Inflammatory macrophage (primary cell): ENCODE measurements around the gene PPARD.

Experiments
- DNase-seq, 2 donors: peaks; one replicate each; pipeline ENCODE4 v3.0.0-alpha.2; 2020 to 2022

Gene PPARD

GRCh38 chr6:35442693-35443092 is 100.3 kb downstream of the PPARD start:
- no peak for DNase-seq

- DNase-seq, result no peak
These were observed 101.1 kb downstream of the PPARD start for GRCh38 chr6:35443341-35444030.

GRCh38 chr6:35445691-35446090 is 103.3 kb downstream of the PPARD start:
- no peak for DNase-seq

GRCh38 chr6:35448191-35448590 is 105.8 kb downstream of the PPARD start:
- no peak for DNase-seq

GRCh38 chr6:35449287-35449881 is 107.0 kb downstream of the PPARD start:
- peak; percentile 75 to 86 for DNase-seq

- no peak for DNase-seq
These were observed 109.2 kb downstream of the PPARD start for GRCh38 chr6:35451354-35452182.

- DNase-seq, result peak; percentile 95 to 96
These were observed 110.1 kb downstream of the PPARD start, which contains the start of gene FANCE for GRCh38 chr6:35452183-35453090. Gene FANCE, plus strand, starts transcription at chr6:35452338. Its CDS starts 208 bp downstream, at chr6:35452546.

- DNase-seq, result no peak
These were observed 110.9 kb downstream of the PPARD start for GRCh38 chr6:35453236-35453635.

- peak; percentile 52 to 75 for DNase-seq
These were observed 112.2 kb downstream of the PPARD start for GRCh38 chr6:35454391-35455110.

GRCh38 chr6:35457907-35458306 is 115.5 kb downstream of the PPARD start:
- DNase-seq, result no peak

- no peak for DNase-seq
These were observed 118.9 kb downstream of the PPARD start for GRCh38 chr6:35461270-35461669.

GRCh38 chr6:35463292-35463691 is 120.9 kb downstream of the PPARD start:
- DNase-seq, result no peak

- no peak for DNase-seq
These were observed 123.3 kb downstream of the PPARD start for GRCh38 chr6:35465646-35466045.

GRCh38 chr6:35468181-35468979 is 126.0 kb downstream of the PPARD start, which contains the start of gene RPL10A:
Gene RPL10A, plus strand, starts transcription at chr6:35468401. Its CDS starts 34 bp downstream, at chr6:35468435.
- DNase-seq, result peak; percentile 98

- no peak for DNase-seq
These were observed 126.8 kb downstream of the PPARD start for GRCh38 chr6:35468980-35469750.

GRCh38 chr6:35469751-35470662 is 127.6 kb downstream of the PPARD start:
- DNase-seq, result no peak

- no peak for DNase-seq
These were observed 128.3 kb downstream of the PPARD start for GRCh38 chr6:35470663-35471120.

- DNase-seq, result no peak
These were observed 129.5 kb downstream of the PPARD start for GRCh38 chr6:35471836-35472345.
